Mesendoderm (in vitro differentiated cells): ENCODE results near the gene PTPRM.

Experiments
- DNase-seq: peaks from one replicate; pipeline ENCODE4 v3.0.0; 2013
- H2AK5ac ChIP-seq: 2 replicates; pipeline ENCODE4 v1.6.1; 2013; ENCODE audit warnings: low read length, inconsistent platforms
- H2BK120ac ChIP-seq: 2 replicates; pipeline ENCODE4 v1.6.1; 2013; ENCODE audit warnings: low read depth, mild to moderate bottlenecking, low read length, moderate library complexity, mixed read lengths
- H2BK15ac ChIP-seq: replicated peaks from 2 replicates; pipeline ENCODE4 v1.6.1; 2013; ENCODE audit warnings: low read depth, mild to moderate bottlenecking, moderate library complexity
- H2BK5ac ChIP-seq: 2 replicates; pipeline ENCODE4 v1.6.1; 2013; ENCODE audit warnings: low read length, inconsistent platforms
- H3K18ac ChIP-seq: 2 replicates; pipeline ENCODE4 v1.6.1; 2013; ENCODE audit warnings: mild to moderate bottlenecking, low read length, mixed read lengths
- H3K23ac ChIP-seq: one replicate; pipeline ENCODE4 v1.6.1; 2013; ENCODE audit warnings: low read length
- H3K27ac ChIP-seq: 2 replicates; pipeline ENCODE4 v1.5.1; 2013; ENCODE audit warnings: low read depth, mild to moderate bottlenecking, inconsistent platforms, low read length, moderate library complexity
- H3K27me3 ChIP-seq: 2 replicates; pipeline ENCODE4 v1.6.1; 2013; ENCODE audit warnings: low read length, control low read depth, mild to moderate bottlenecking, inconsistent platforms; ENCODE audit not compliant: insufficient read depth, poor library complexity
- H3K36me3 ChIP-seq: 2 replicates; pipeline ENCODE4 v1.6.1; 2013; ENCODE audit warnings: low read length, inconsistent platforms; ENCODE audit not compliant: control insufficient read depth, insufficient read depth
- H3K4ac ChIP-seq: one replicate; pipeline ENCODE4 v1.6.1; 2013; ENCODE audit warnings: low read depth, mild to moderate bottlenecking, low read length, moderate library complexity
- H3K4me1 ChIP-seq: 2 replicates; pipeline ENCODE4 v1.6.1; 2013; ENCODE audit warnings: low read depth, low read length, inconsistent platforms; ENCODE audit not compliant: control insufficient read depth
- H3K4me2 ChIP-seq: 2 replicates; pipeline ENCODE4 v1.6.1; 2013; ENCODE audit warnings: low read length
- H3K4me3 ChIP-seq: 2 replicates; pipeline ENCODE4 v1.5.1; 2013; ENCODE audit warnings: mild to moderate bottlenecking, low read length
- H3K56ac ChIP-seq: one replicate; pipeline ENCODE4 v1.6.1; 2013; ENCODE audit warnings: low read length
- H3K79me1 ChIP-seq: 2 replicates; pipeline ENCODE4 v1.6.1; 2013; ENCODE audit warnings: low read length, inconsistent platforms
- H3K79me2 ChIP-seq: 2 replicates; pipeline ENCODE4 v1.6.1; 2013; ENCODE audit warnings: mild to moderate bottlenecking, low read length; ENCODE audit not compliant: control insufficient read depth, insufficient read depth
- H3K9ac ChIP-seq: 2 replicates; pipeline ENCODE4 v1.6.1; 2013; ENCODE audit warnings: low read length, inconsistent platforms
- H4K5ac ChIP-seq: one replicate; pipeline ENCODE4 v1.6.1; 2013; ENCODE audit warnings: low read length
- H4K8ac ChIP-seq: one replicate; pipeline ENCODE4 v1.6.1; 2013; ENCODE audit warnings: low read depth, mild to moderate bottlenecking, control low read depth, low read length, moderate library complexity
- WGBS: extraction: QIAGEN DNeasy Blood & Tissue Kit; methylation state at CpG from one replicate; pipeline ENCODE4 v1.1.7; 2013; ENCODE audit warnings: low lambda C conversion rate, missing lambda C conversion rate; ENCODE audit not compliant: insufficient coverage; ENCODE audit errors: extremely low coverage; 5-methylcytosine and 5-hydroxymethylcytosine counted together

The PTPRM gene

DNA sequence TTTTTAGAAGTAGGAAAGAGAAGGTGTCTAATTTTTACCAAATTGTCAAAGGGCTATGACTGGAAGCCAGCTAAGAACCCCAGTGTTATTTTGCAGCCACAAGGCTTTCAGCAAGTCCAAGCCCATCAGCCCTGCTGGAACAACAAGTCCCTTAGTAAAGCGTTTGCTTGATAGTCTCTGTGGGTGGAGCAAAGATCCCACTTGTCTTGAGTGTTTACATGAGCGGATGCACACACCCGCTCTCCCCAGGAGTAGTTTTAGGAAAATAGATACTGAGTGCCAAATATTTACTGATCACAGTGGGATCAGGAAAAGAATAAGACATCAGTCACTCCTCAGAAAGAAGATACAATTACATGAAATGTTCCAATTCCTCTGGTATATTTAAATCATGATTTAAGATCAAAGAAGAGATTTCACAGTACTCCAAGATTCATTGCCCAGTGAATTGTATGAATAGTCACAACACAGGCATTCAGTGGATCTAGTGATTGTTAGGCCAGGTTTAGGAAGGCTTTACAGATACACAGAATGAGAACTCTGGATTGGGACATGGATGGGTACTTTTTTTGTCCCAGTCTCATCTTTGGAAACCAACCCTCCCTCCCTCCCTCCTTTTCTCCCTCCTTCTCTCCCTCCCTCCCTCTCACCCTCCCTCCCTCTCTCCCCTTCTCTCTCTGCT, 514.9 kb downstream of the PTPRM start:
- WGBS: no CpG with 5 or more reads among the region's 3 CpGs
- no peak for DNase-seq
- H3K4ac ChIP-seq: no peak overlapping the region

GRCh38 chr18:8084160-8084559, 517.0 kb downstream of the PTPRM start:
- Histone ChIP-seq H3K27ac (no peak overlapping the region), H2BK5ac (peak overlapping the region; percentile 48), H4K8ac (peak overlapping the region; percentile 42), H3K23ac (no peak overlapping the region), H2AK5ac (no peak overlapping the region), H2BK15ac (no peak overlapping the region), H3K4me1 (peaks cover 6% of the 10 kb centered on the region), H2BK120ac (no peak overlapping the region), H4K5ac (no peak overlapping the region), H3K4ac (no peak overlapping the region), H3K27me3 (no peaks in the 10 kb centered on the region), H3K4me3 (no peak overlapping the region), H3K9ac (peak overlapping the region; percentile 13), H3K79me2 (no peaks in the 10 kb centered on the region), H3K36me3 (no peaks in the 10 kb centered on the region), H3K18ac (peak overlapping the region; percentile 39), H3K56ac (peak overlapping the region; percentile 76), H3K4me2 (no peak overlapping the region), H3K79me1 (no peaks in the 10 kb centered on the region)
- no CpG with 5 or more reads among the region's 7 CpGs for WGBS
- DNase-seq: peak; percentile 91

More for the DNA sequence above, 514.9 kb downstream of the PTPRM start:
- no peak overlapping the region for H3K23ac ChIP-seq
- no peaks in the 10 kb centered on the region for H3K27me3 ChIP-seq
- H3K27ac ChIP-seq: no peak overlapping the region
- H2AK5ac ChIP-seq: no peak overlapping the region
- peaks cover 6% of the 10 kb centered on the region for H3K4me1 ChIP-seq
- H2BK15ac ChIP-seq: no peak overlapping the region
- H3K4me3 ChIP-seq: no peak overlapping the region
- no peak overlapping the region for H3K4me2 ChIP-seq
- H3K79me2 ChIP-seq: no peaks in the 10 kb centered on the region
- H3K9ac ChIP-seq: no peak overlapping the region
- H3K36me3 ChIP-seq: no peaks in the 10 kb centered on the region
- no peak overlapping the region for H2BK120ac ChIP-seq
- no peak overlapping the region for H4K8ac ChIP-seq
- H4K5ac ChIP-seq: no peak overlapping the region
- H3K56ac ChIP-seq: no peak overlapping the region
- H2BK5ac ChIP-seq: no peak overlapping the region
- no peaks in the 10 kb centered on the region for H3K79me1 ChIP-seq
- H3K18ac ChIP-seq: no peak overlapping the region

- Histone ChIP-seq H3K56ac (no peak overlapping the region), H4K5ac (no peak overlapping the region), H2BK5ac (no peak overlapping the region), H3K27me3 (no peaks in the 10 kb centered on the region), H2BK15ac (no peak overlapping the region), H3K4me3 (no peak overlapping the region), H2BK120ac (no peak overlapping the region), H3K27ac (no peak overlapping the region), H3K23ac (no peak overlapping the region), H3K36me3 (no peaks in the 10 kb centered on the region), H3K4me1 (peaks cover 4% of the 10 kb centered on the region), H3K4ac (no peak overlapping the region), H3K4me2 (no peak overlapping the region), H4K8ac (no peak overlapping the region), H3K79me2 (no peaks in the 10 kb centered on the region), H3K79me1 (no peaks in the 10 kb centered on the region), H3K18ac (no peak overlapping the region), H2AK5ac (no peak overlapping the region), H3K9ac (no peak overlapping the region)
- no peak for DNase-seq
- WGBS: no CpG with 5 or more reads among the region's 3 CpGs
Observed at GRCh38 chr18:8088626-8089025, 521.5 kb downstream of the PTPRM start.

GRCh38 chr18:8091035-8091434, 523.9 kb downstream of the PTPRM start:
- H3K27ac ChIP-seq: no peak overlapping the region
- no peak overlapping the region for H2BK5ac ChIP-seq
- no peak overlapping the region for H3K9ac ChIP-seq
- no peaks in the 10 kb centered on the region for H3K79me2 ChIP-seq
- H3K56ac ChIP-seq: no peak overlapping the region
- H3K36me3 ChIP-seq: no peaks in the 10 kb centered on the region
- H2BK120ac ChIP-seq: no peak overlapping the region
- H3K4ac ChIP-seq: no peak overlapping the region
- no peak overlapping the region for H3K23ac ChIP-seq
- H3K4me3 ChIP-seq: no peak overlapping the region
- no CpG with 5 or more reads among the region's 2 CpGs for WGBS
- H3K27me3 ChIP-seq: no peaks in the 10 kb centered on the region
- H4K5ac ChIP-seq: no peak overlapping the region
- no peak overlapping the region for H4K8ac ChIP-seq
- no peak for DNase-seq
- H3K4me2 ChIP-seq: no peak overlapping the region
- no peaks in the 10 kb centered on the region for H3K79me1 ChIP-seq
- H3K4me1 ChIP-seq: no peaks in the 10 kb centered on the region
- H2AK5ac ChIP-seq: no peak overlapping the region
- no peak overlapping the region for H2BK15ac ChIP-seq
- H3K18ac ChIP-seq: no peak overlapping the region

DNA sequence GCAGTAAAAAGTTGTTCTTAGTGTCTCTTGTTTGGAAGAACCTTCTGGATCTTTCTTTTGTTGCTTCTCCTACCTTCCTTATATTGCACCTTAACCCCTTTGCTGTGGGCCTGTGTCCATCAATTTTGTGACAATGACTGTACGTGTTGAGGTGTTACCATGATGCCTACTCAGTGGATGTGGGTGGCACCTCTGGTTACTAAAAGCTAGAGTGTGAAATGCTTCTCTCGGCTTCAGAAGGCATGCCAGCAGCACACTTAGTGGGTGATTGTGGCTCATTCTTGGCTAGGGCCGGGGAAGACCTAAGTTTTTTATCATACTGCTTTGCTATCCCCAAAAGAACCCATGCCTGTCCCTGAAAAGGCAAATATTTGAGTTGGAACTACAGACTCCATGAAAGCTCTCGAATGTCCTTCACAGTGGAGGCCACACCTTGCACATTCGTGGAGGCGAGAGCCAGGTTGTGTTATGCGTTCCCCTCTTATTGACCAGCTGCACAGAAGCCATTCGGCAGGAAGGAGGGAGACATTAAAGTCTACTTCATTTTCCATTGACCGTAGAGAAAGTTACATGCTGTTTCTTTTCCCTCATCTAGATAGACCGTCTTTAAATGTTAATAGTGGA, 528.9 kb downstream of the PTPRM start:
- Histone ChIP-seq H3K27ac (no peak overlapping the region), H3K4me1 (no peaks in the 10 kb centered on the region), H2AK5ac (no peak overlapping the region), H3K56ac (no peak overlapping the region), H3K4me3 (no peak overlapping the region), H2BK15ac (no peak overlapping the region), H3K18ac (no peak overlapping the region), H3K9ac (no peak overlapping the region), H3K27me3 (no peaks in the 10 kb centered on the region), H3K4me2 (no peak overlapping the region), H3K36me3 (no peaks in the 10 kb centered on the region), H3K23ac (no peak overlapping the region), H4K8ac (no peak overlapping the region), H3K79me1 (no peaks in the 10 kb centered on the region), H2BK5ac (no peak overlapping the region), H3K79me2 (no peaks in the 10 kb centered on the region), H2BK120ac (no peak overlapping the region), H3K4ac (no peak overlapping the region), H4K5ac (no peak overlapping the region)
- no peak for DNase-seq
- WGBS: no CpG with 5 or more reads among the region's 10 CpGs

GRCh38 chr18:8097399-8097798, 530.3 kb downstream of the PTPRM start:
- no peaks in the 10 kb centered on the region for H3K79me1 ChIP-seq
- no peak overlapping the region for H3K18ac ChIP-seq
- no peak overlapping the region for H2BK15ac ChIP-seq
- no peak overlapping the region for H4K5ac ChIP-seq
- no peaks in the 10 kb centered on the region for H3K4me1 ChIP-seq
- no peak overlapping the region for H3K23ac ChIP-seq
- H2AK5ac ChIP-seq: no peak overlapping the region
- no peak overlapping the region for H3K9ac ChIP-seq
- no peaks in the 10 kb centered on the region for H3K27me3 ChIP-seq
- no peak overlapping the region for H3K27ac ChIP-seq
- H3K36me3 ChIP-seq: no peaks in the 10 kb centered on the region
- H3K4ac ChIP-seq: no peak overlapping the region
- H2BK120ac ChIP-seq: no peak overlapping the region
- DNase-seq: peak; percentile 4
- H3K56ac ChIP-seq: no peak overlapping the region
- H4K8ac ChIP-seq: no peak overlapping the region
- H3K79me2 ChIP-seq: no peaks in the 10 kb centered on the region
- H3K4me2 ChIP-seq: no peak overlapping the region
- no peak overlapping the region for H2BK5ac ChIP-seq
- H3K4me3 ChIP-seq: no peak overlapping the region
